Stimulated activated CD8-positive, alpha-beta memory T cell treated with anti-CD3 and anti-CD28 coated beads, Interleukin-12 subunit alpha, Interleukin-12 subunit beta, amount 100 ng/mL, for 4 hours (primary cell): Measurements from ENCODE around the gene BUB1B.
"Not testable (repeated sequence)": the region's sequence is repeated elsewhere in the genome, so short reads cannot be mapped to it uniquely, and the experiment has no call there.

ENCODE experiments used
- DNase-seq: peaks from one replicate; pipeline ENCODE4 v3.0.0-alpha.2; 2020; ENCODE audit warnings: low read depth

Gene BUB1B

GRCh38 chr15:40160689-40161688 is at the start of gene BUB1B:
Gene BUB1B, plus strand, starts transcription at chr15:40161069. Its CDS starts 152 bp downstream, at chr15:40161221.
- peak; percentile 75 for DNase-seq

GRCh38 chr15:40111888-40112287 is 49.0 kb upstream of the BUB1B start:
- DNase-seq = no peak

GRCh38 chr15:40112789-40113188 is 48.1 kb upstream of the BUB1B start:
- no peak for DNase-seq

GRCh38 chr15:40114218-40114617 is 46.7 kb upstream of the BUB1B start:
- DNase-seq = no peak

- not testable (repeated sequence) for DNase-seq
Observed at GRCh38 chr15:40115106-40115505, 45.8 kb upstream of the BUB1B start.

- peak; percentile 26 for DNase-seq
Observed at GRCh38 chr15:40115670-40116093, 45.2 kb upstream of the BUB1B start.

- no peak for DNase-seq
Observed at GRCh38 chr15:40118473-40118872, 42.4 kb upstream of the BUB1B start.

GRCh38 chr15:40121911-40122638 is 38.8 kb upstream of the BUB1B start:
- no peak for DNase-seq

- not testable (repeated sequence) for DNase-seq
Observed at GRCh38 chr15:40122989-40123388, 37.9 kb upstream of the BUB1B start.

- DNase-seq = not testable (repeated sequence)
Observed at GRCh38 chr15:40123863-40124262, 37.0 kb upstream of the BUB1B start.

- not testable (repeated sequence) for DNase-seq
Observed at GRCh38 chr15:40124333-40124732, 36.5 kb upstream of the BUB1B start.

- DNase-seq = not testable (repeated sequence)
Observed at GRCh38 chr15:40124807-40125285, 36.0 kb upstream of the BUB1B start.

GRCh38 chr15:40125950-40126349 is 34.9 kb upstream of the BUB1B start:
- DNase-seq = no peak

- DNase-seq = no peak
Observed at GRCh38 chr15:40128766-40129660, 31.9 kb upstream of the BUB1B start.

- DNase-seq = no peak
Observed at GRCh38 chr15:40130118-40130517, 30.8 kb upstream of the BUB1B start.

- no peak for DNase-seq
Observed at GRCh38 chr15:40130799-40131502, 29.9 kb upstream of the BUB1B start.

- no peak for DNase-seq
Observed at GRCh38 chr15:40133544-40133943, 27.3 kb upstream of the BUB1B start.

- no peak for DNase-seq
Observed at GRCh38 chr15:40134885-40135284, 26.0 kb upstream of the BUB1B start.

GRCh38 chr15:40135846-40136450 is 24.9 kb upstream of the BUB1B start:
- not testable (repeated sequence) for DNase-seq

- no peak for DNase-seq
Observed at GRCh38 chr15:40136470-40137302, 24.2 kb upstream of the BUB1B start.
